IMR-90 (cell line): ENCODE measurements around the gene ORMDL3. TPM values are rescaled to one million over a fixed set of nuclear protein-coding genes. Genes with fewer than 3 reads are reported as not detected.

Experiments used
- ATAC-seq: fragments of 200-7000 bp; cut with Tn5 transposase; 2 replicates; pipeline ENCODE4 v1.9.1; 2020; ENCODE audit warnings: low read depth, mild to moderate bottlenecking, moderate library complexity
- BruUV-seq: library from RNA; stranded (reverse); fragments of 400-500 nt; replicated peaks from 2 replicates; lab custom pipeline; 2021; lab: Mats Ljungman, UMichigan
- CTCF ChIA-PET: fragments of 300-600 bp; formaldehyde crosslinking; extraction: SDS; loops from one replicate; lab custom pipeline; 2021; ENCODE audit warnings: antibody characterized with exemption; lab: Yijun Ruan, JAX
- POLR2A ChIA-PET: fragments of 300-600 bp; sonication (Branson Sonifier 250); formaldehyde crosslinking; loops from one replicate; lab custom pipeline; 2022; ENCODE audit warnings: antibody characterized with exemption; ENCODE audit not compliant: unreplicated experiment; lab: Charles Lee
- DNase-seq: peaks from one replicate; pipeline ENCODE4 v3.0.0; 2013
- H2AFZ ChIP-seq: replicated peaks from 2 replicates; pipeline ENCODE3; 2013; ENCODE audit warnings: low read length, mild to moderate bottlenecking; ENCODE audit not compliant: poor library complexity
- H2AK5ac ChIP-seq: 2 replicates; pipeline ENCODE4 v1.6.1; 2013; ENCODE audit warnings: low read depth, low read length, inconsistent platforms
- H2AK9ac ChIP-seq: replicated peaks from 2 replicates; pipeline ENCODE3; 2013; ENCODE audit warnings: mild to moderate bottlenecking, low read depth, low read length, moderate library complexity; ENCODE audit not compliant: poor library complexity
- H2BK120ac ChIP-seq: 2 replicates; pipeline ENCODE4 v1.6.1; 2013; ENCODE audit warnings: low read depth, low read length, inconsistent platforms
- H2BK15ac ChIP-seq: 3 replicates; pipeline ENCODE4 v1.6.1; 2013; ENCODE audit warnings: low read depth, low read length, inconsistent platforms
- H2BK20ac ChIP-seq: 2 replicates; pipeline ENCODE4 v1.6.1; 2013; ENCODE audit warnings: low read depth, mild to moderate bottlenecking, inconsistent platforms, low read length, moderate library complexity
- H2BK5ac ChIP-seq: 2 replicates; pipeline ENCODE4 v1.6.1; 2013; ENCODE audit warnings: mild to moderate bottlenecking, low read depth, low read length, inconsistent platforms; ENCODE audit not compliant: poor library complexity, severe bottlenecking
- H3K14ac ChIP-seq: replicated peaks from 2 replicates; pipeline ENCODE4 v1.6.1; 2013; ENCODE audit warnings: low read depth, low read length, inconsistent platforms
- H3K18ac ChIP-seq: 2 replicates; pipeline ENCODE4 v1.6.1; 2013; ENCODE audit warnings: low read depth, low read length, control low read depth
- H3K23ac ChIP-seq: 2 replicates; pipeline ENCODE4 v1.6.1; 2013; ENCODE audit warnings: low read depth, low read length, inconsistent platforms
- H3K27ac ChIP-seq: 2 replicates; pipeline ENCODE4 v1.5.1; 2013; ENCODE audit warnings: mild to moderate bottlenecking, control low read depth, low read length; ENCODE audit not compliant: insufficient read depth
- H3K27me3 ChIP-seq: 2 replicates; pipeline ENCODE4 v1.6.1; 2013; ENCODE audit warnings: low read length; ENCODE audit not compliant: control insufficient read depth, insufficient read depth
- H3K36me3 ChIP-seq: 2 replicates; pipeline ENCODE4 v1.6.1; 2013; ENCODE audit warnings: low read length, mixed read lengths; ENCODE audit not compliant: control insufficient read depth, insufficient read depth
- H3K4ac ChIP-seq: 2 replicates; pipeline ENCODE4 v1.6.1; 2013; ENCODE audit warnings: low read depth, low read length, inconsistent platforms
- H3K4me1 ChIP-seq: 2 replicates; pipeline ENCODE4 v1.6.1; 2013; ENCODE audit warnings: low read length, mixed read lengths; ENCODE audit not compliant: control insufficient read depth, insufficient read depth
- H3K4me2 ChIP-seq: 2 replicates; pipeline ENCODE4 v1.6.1; 2013; ENCODE audit warnings: low read depth, mild to moderate bottlenecking, control low read depth, low read length, moderate library complexity
- H3K4me3 ChIP-seq: 2 replicates; pipeline ENCODE4 v1.5.1; 2013; ENCODE audit warnings: low read depth, mild to moderate bottlenecking, control low read depth, low read length, moderate library complexity; ENCODE audit not compliant: insufficient read depth
- H3K56ac ChIP-seq: 2 replicates; pipeline ENCODE4 v1.6.1; 2013; ENCODE audit warnings: low read length, inconsistent platforms; ENCODE audit not compliant: insufficient read depth; ENCODE audit errors: extremely low read depth
- H3K79me1 ChIP-seq, 2 experiments: 2 replicates each; pipeline ENCODE4 v1.6.1; 2013; ENCODE audit warnings: low read length in 2 of 2, inconsistent platforms in 1 of 2, low read depth in 1 of 2
- H3K9ac ChIP-seq: 2 replicates; pipeline ENCODE4 v1.6.1; 2013; ENCODE audit warnings: low read depth, low read length, control low read depth
- H3K9me1 ChIP-seq: 2 replicates; pipeline ENCODE4 v1.6.1; 2013; ENCODE audit warnings: low read length, inconsistent platforms; ENCODE audit not compliant: insufficient read depth
- H3K9me3 ChIP-seq: 2 replicates; pipeline ENCODE4 v1.6.1; 2013; ENCODE audit warnings: low read length; ENCODE audit not compliant: control insufficient read depth, insufficient read depth
- H4K20me1 ChIP-seq: 2 replicates; pipeline ENCODE4 v1.6.1; 2013; ENCODE audit warnings: low read length, inconsistent platforms; ENCODE audit not compliant: insufficient read depth
- H4K5ac ChIP-seq: 2 replicates; pipeline ENCODE4 v1.6.1; 2013; ENCODE audit warnings: mild to moderate bottlenecking, low read depth, low read length, control low read depth
- H4K8ac ChIP-seq, 2 experiments: 2 replicates each; pipeline ENCODE4 v1.6.1; 2013; ENCODE audit warnings: low read depth in 2 of 2, low read length in 2 of 2, control low read depth in 1 of 2, inconsistent platforms in 1 of 2
- H4K91ac ChIP-seq: 2 replicates; pipeline ENCODE4 v1.6.1; 2013; ENCODE audit warnings: low read depth, low read length, inconsistent platforms; ENCODE audit not compliant: insufficient read depth
- BHLHE40 ChIP-seq: fragments of 150-350 bp; IDR thresholded peaks from 2 replicates; pipeline ENCODE4 v1.6.1; 2016; ENCODE audit warnings: mild to moderate bottlenecking, low read depth, low read length
- CEBPB ChIP-seq: IDR thresholded peaks from 2 replicates; pipeline ENCODE4 v1.6.1; 2012; ENCODE audit warnings: low read depth, low read length, improper control_type of control experiment
- CHD1 ChIP-seq: IDR thresholded peaks from 2 replicates; pipeline ENCODE4 v1.6.1; 2012; ENCODE audit warnings: low read depth, low read length, improper control_type of control experiment
- CTCF ChIP-seq: conservative IDR thresholded peaks from 2 replicates; pipeline ENCODE4 v1.5.1; 2012; ENCODE audit warnings: mild to moderate bottlenecking, low read depth, low read length, improper control_type of control experiment
- ELK1 ChIP-seq: fragments of 150-350 bp; IDR thresholded peaks from 2 replicates; pipeline ENCODE4 v1.6.1; 2016; ENCODE audit warnings: low read depth, mild to moderate bottlenecking, low read length, moderate library complexity, borderline replicate concordance
- FOS ChIP-seq: fragments of 150-350 bp; IDR thresholded peaks from 2 replicates; pipeline ENCODE4 v1.6.1; 2016; ENCODE audit warnings: low read depth, low read length
- MAFK ChIP-seq: IDR thresholded peaks from 2 replicates; pipeline ENCODE4 v1.6.1; 2012; ENCODE audit warnings: low read depth, low read length, improper control_type of control experiment
- MAZ ChIP-seq: IDR thresholded peaks from 2 replicates; pipeline ENCODE4 v1.6.1; 2012; ENCODE audit warnings: low read depth, mild to moderate bottlenecking, low read length, improper control_type of control experiment, moderate library complexity, borderline replicate concordance
- MXI1 ChIP-seq: IDR thresholded peaks from 2 replicates; pipeline ENCODE4 v1.6.1; 2012; ENCODE audit warnings: low read depth, mild to moderate bottlenecking, low read length, moderate library complexity, borderline replicate concordance
- NFE2L2 ChIP-seq: fragments of 150-350 bp; IDR thresholded peaks from 2 replicates; pipeline ENCODE4 v1.6.1; 2016; ENCODE audit warnings: low read depth, mild to moderate bottlenecking, low read length
- POLR2A ChIP-seq: IDR thresholded peaks from 2 replicates; pipeline ENCODE4 v1.6.1; 2012; ENCODE audit warnings: mild to moderate bottlenecking, low read depth, low read length
- RCOR1 ChIP-seq: IDR thresholded peaks from 2 replicates; pipeline ENCODE4 v1.6.1; 2012; ENCODE audit warnings: mild to moderate bottlenecking, low read length, improper control_type of control experiment; ENCODE audit not compliant: insufficient replicate concordance
- SMC3 ChIP-seq: fragments of 150-350 bp; IDR thresholded peaks from 2 replicates; pipeline ENCODE4 v1.6.1; 2016; ENCODE audit warnings: low read depth, mild to moderate bottlenecking, antibody characterized with exemption, low read length, moderate library complexity
- USF2 ChIP-seq: fragments of 150-350 bp; IDR thresholded peaks from 2 replicates; pipeline ENCODE4 v1.6.1; 2017; ENCODE audit warnings: mild to moderate bottlenecking, antibody characterized with exemption, low read length, low read depth
- WGBS, 2 experiments: methylation state at CpG; one replicate each; pipeline versions ENCODE4 v1.1.5 to v1.1.7; 2013; ENCODE audit warnings: missing lambda C conversion rate in 2 of 2; ENCODE audit not compliant: insufficient read length in 1 of 2; ENCODE audit errors: extremely low coverage in 2 of 2; 5-methylcytosine and 5-hydroxymethylcytosine counted together
- dilution Hi-C: fragments of 300-500 bp; cut with HindIII; formaldehyde crosslinking; loops from one replicate; pipeline ENCODE4 v1.14.3; 2018; ENCODE audit warnings: low sequenced_read_pairs; ENCODE audit not compliant: unreplicated experiment
- in situ Hi-C: fragments of 300-500 bp; cut with MboI; formaldehyde crosslinking; loops from 3 replicates; pipeline ENCODE4 v1.14.3; 2019; ENCODE audit warnings: low sequenced_read_pairs, inconsistent platforms, mixed read lengths
- intact Hi-C: fragments of 100-400 bp; cut with micrococcal nuclease; formaldehyde crosslinking; loops from 2 replicates; pipeline ENCODE4 v1.10.0; 2022
- polyA plus RNA-seq, 3 experiments: library from polyadenylated mRNA; depleted of rRNA; stranded (reverse); fragments of >200 nt; gene quantifications; 2 replicates each; pipeline ENCODE4 v1.2.3, GENCODE V29; 2012; ENCODE audit warnings: low replicate concordance in 1 of 3
- total RNA-seq: library from RNA; depleted of rRNA; stranded (reverse); fragments of >200 nt; gene quantifications from 2 replicates; pipeline ENCODE4 v1.2.3, GENCODE V29; 2012

ORMDL3 gene
- total and polyA plus RNA-seq, 2 of the 4 experiments (the other 2 are of a cell fraction), result 45.7 to 78.6 TPM

DNA sequence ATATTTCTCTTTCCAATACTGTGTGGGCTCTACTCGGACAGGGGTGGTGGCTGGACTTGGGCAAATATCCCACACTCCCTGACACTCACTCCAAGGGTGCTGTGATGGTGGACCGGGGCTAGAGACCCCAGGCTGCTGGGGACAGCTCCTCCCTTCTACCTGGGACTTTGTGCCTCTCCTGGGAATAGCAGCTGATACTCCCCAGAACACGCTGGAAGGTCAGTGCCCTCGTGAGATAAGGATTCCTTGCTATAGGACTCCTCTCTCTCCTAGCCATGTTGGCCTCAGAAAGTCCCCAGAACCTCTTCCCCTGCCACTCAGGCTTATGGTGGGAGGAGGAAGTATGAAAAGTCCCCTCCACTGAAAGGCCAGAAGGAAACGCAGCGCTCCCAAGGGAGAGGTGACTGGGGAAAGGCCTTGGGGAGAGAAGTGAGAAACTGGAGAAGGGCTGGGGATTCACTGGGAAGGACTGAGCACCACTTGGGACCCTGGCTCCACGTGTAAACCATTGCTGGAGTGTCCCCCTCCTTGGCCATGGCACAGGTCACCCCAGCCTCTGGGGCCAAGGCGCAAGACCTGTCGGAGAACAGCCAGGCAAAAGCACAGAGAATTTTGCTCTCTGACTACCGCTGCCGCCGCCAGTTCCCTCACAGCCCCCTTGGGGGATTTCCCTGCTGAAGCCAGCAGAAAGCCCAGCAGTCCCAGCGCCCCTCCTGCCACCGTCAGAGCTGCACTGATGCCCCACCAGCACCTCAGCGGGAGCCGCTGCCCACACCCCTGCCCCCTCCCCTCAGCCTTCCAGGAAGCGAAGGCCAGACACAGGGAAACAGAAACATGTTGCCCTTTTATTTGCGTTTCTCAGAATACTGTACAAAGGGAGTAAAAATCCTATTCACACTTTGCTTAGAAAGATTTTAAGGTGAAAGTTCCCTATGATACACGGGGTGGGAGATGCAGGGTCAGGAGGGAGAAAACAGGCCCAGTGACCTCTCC is 6.9 kb downstream of the ORMDL3 start:
- TF ChIP-seq CEBPB (no peak), USF2 (no peak), BHLHE40 (no peak), RCOR1 (no peak), CTCF (no peak), POLR2A (no peak), MXI1 (no peak), MAZ (no peak), NFE2L2 (no peak), CHD1 (no peak), ELK1 (no peak), FOS (no peak), SMC3 (no peak), MAFK (no peak)
- H3K56ac ChIP-seq, result no peak overlapping the region
- H3K4me1 ChIP-seq, result peaks cover 15% of the 10 kb centered on the region
- no peak overlapping the region for H3K27ac ChIP-seq
- BruUV-seq, result no TSS peak
- no peaks in the 10 kb centered on the region for H3K27me3 ChIP-seq
- no peak overlapping the region for H3K4ac ChIP-seq
- peaks cover 35% of the 10 kb centered on the region for H3K9me1 ChIP-seq
- no peak overlapping the region for H4K91ac ChIP-seq
- no peak overlapping the region for H2AFZ ChIP-seq
- H3K23ac ChIP-seq, result no peak overlapping the region
- peaks cover 25% of the 10 kb centered on the region for H4K20me1 ChIP-seq
- no peak for DNase-seq
- H3K4me3 ChIP-seq, result no peak overlapping the region
- no peak overlapping the region for H2BK120ac ChIP-seq
- dilution Hi-C loops (no loop called here), intact Hi-C loops (no loop called here), in situ Hi-C loops (no loop called here)
- H2BK15ac ChIP-seq, result no peak overlapping the region
- no peak overlapping the region for H2AK9ac ChIP-seq
- no peak overlapping the region for H2BK20ac ChIP-seq
- H2BK5ac ChIP-seq, result no peak overlapping the region
- no peak overlapping the region for H3K18ac ChIP-seq
- H3K36me3 ChIP-seq, result peaks cover 50% of the 10 kb centered on the region
- ChIA-PET CTCF (no interaction called here), POLR2A (interaction anchor here (0.6 kb wide), 1 partner anchor 38 kb away, joined by 12 read pairs; no protein-coding TSS in a partner anchor)
- no peak overlapping the region for H3K9ac ChIP-seq
- WGBS, 2 experiments, result 68% methylated on average over 4 of the region's 19 CpGs; no CpG with 5 or more reads in 1 of the 2 experiments
- no peak overlapping the region for H4K5ac ChIP-seq
- no peak overlapping the region for H3K14ac ChIP-seq
- H3K4me2 ChIP-seq, result no peak overlapping the region
- no peak for ATAC-seq
- no peak overlapping the region for H2AK5ac ChIP-seq
- no peak overlapping the region for H4K8ac ChIP-seq
- H3K9me3 ChIP-seq, result no peaks in the 10 kb centered on the region
- H3K79me1 ChIP-seq, result peaks cover 9 to 37% of the 10 kb centered on the region in 2 experiments; a peak in 3 of 4 replicates
